Ishikawa (cell line): ENCODE data around the gene NELL1.

Experiments
- CEBPB ChIP-seq: IDR thresholded peaks from 2 replicates; pipeline ENCODE4 v1.6.1; 2012
- CREB1 ChIP-seq: IDR thresholded peaks from 2 replicates; pipeline ENCODE4 v1.6.1; 2012; ENCODE audit warnings: low read depth
- EP300 ChIP-seq: IDR thresholded peaks from 2 replicates; pipeline ENCODE4 v1.6.1; 2012; ENCODE audit warnings: borderline replicate concordance
- FOXM1 ChIP-seq: IDR thresholded peaks from 2 replicates; pipeline ENCODE4 v1.6.1; 2012; ENCODE audit warnings: low read depth, borderline replicate concordance
- NFIC ChIP-seq: IDR thresholded peaks from 2 replicates; pipeline ENCODE4 v1.6.1; 2012
- RAD21 ChIP-seq: IDR thresholded peaks from 2 replicates; pipeline ENCODE4 v1.6.1; 2012; ENCODE audit warnings: low read depth
- REST ChIP-seq: IDR thresholded peaks from 2 replicates; pipeline ENCODE4 v1.6.1; 2012; ENCODE audit warnings: low read depth, mild to moderate bottlenecking
- TEAD4 ChIP-seq: IDR thresholded peaks from 2 replicates; pipeline ENCODE4 v1.6.1; 2012
- USF1 ChIP-seq: IDR thresholded peaks from 2 replicates; pipeline ENCODE4 v1.6.1; 2012
- YY1 ChIP-seq: IDR thresholded peaks from 2 replicates; pipeline ENCODE4 v1.6.1; 2012; ENCODE audit warnings: low read depth
- ZBTB7A ChIP-seq: IDR thresholded peaks from 2 replicates; pipeline ENCODE4 v1.6.1; 2012; ENCODE audit warnings: low read depth

- TF ChIP-seq EP300: no peak
- TF ChIP-seq REST: no peak
- TF ChIP-seq ZBTB7A: no peak
- TF ChIP-seq NFIC: no peak
- no peak for TF ChIP-seq FOXM1
- no peak for TF ChIP-seq RAD21
- no peak for TF ChIP-seq CEBPB
- no peak for TF ChIP-seq YY1
- TF ChIP-seq TEAD4: no peak
- TF ChIP-seq CREB1: no peak
- TF ChIP-seq USF1: no peak
Measured at GRCh38 chr11:21088930-21089329, 419.5 kb downstream of the NELL1 start.
